ENCODE measurements around the gene ACTN3. TPM values are rescaled to one million over a fixed set of nuclear protein-coding genes. Genes with fewer than 3 reads are reported as not detected.
"Not testable (repeated sequence)": the region's sequence is repeated elsewhere in the genome, so short reads cannot be mapped to it uniquely, and the experiment has no call there.

The ACTN3 gene
- total and polyA plus RNA-seq, 11 donors, result 0.01 to 0.04 TPM; not detected in 9

DNA sequence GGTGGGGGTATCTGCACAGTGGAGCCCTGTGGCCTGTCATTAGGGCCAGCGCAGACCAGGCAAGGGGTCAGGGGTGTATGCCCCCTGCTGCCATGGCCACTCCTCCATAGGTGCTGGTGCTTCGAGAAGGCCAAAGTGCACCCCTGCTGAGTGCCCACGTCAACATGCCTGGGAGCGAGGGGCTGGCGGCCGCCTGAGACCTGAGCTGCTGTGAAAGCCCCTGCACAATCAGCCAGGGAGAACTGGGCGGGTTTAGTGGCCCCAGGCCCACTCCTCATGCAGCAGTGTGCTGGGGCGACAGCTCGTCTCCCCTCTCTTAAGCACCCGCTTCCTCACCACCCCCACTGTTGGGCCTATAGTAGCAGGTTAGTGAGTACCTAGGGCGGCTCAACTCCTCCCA, 14.9 kb upstream of the ACTN3 start:
- WGBS, 4 donors, result 91 to 97% (median 94%) methylated on average over 5 to 11 of the region's 11 CpGs
- DNase-seq, result no peak
- Histone ChIP-seq H3K27ac (no peak overlapping the region), H3K4me3 (no peak overlapping the region), H3K9me3 (no peaks in the 10 kb centered on the region), H3K36me3 (peaks cover 0 to 75% (median 31%) of the 10 kb centered on the region in 9 donors), H3K4me1 (no peaks in the 10 kb centered on the region), H3K27me3 (no peaks in the 10 kb centered on the region)
- TF ChIP-seq CTCF (IDR thresholded peaks at IDR 0.05) (no peak), POLR2A (IDR thresholded peaks at IDR 0.05) (no peak)
- peak in 1 of 4 donors; percentile 27 for ATAC-seq
- intact Hi-C loops (cut with DNase I), result no loop called here

DNA sequence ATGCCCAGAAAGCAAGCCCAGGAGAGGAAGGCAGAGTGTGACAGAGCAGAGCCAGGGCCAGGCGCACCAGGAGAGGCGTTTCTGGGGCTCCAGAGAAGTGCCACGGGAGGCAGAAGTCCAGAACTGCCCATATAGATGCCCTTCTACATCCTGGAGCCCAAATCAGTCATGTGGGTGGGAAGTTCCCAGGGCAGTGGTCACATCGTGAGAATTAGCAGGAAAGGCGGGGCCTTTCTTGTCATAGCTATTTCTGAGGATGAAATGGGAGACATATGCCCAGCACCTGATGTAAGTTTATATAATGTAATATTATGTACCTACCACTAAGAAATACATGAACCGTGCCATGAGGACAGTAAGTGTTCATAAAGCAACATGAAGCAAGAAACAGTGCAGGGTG, 13.9 kb upstream of the ACTN3 start:
- ATAC-seq, result no peak

GRCh38 chr11:66539170-66539869, 7.4 kb upstream of the ACTN3 start:
- Histone ChIP-seq H3K27ac (no peak overlapping the region), H3K36me3 (peaks cover 0 to 69% (median 46%) of the 10 kb centered on the region in 9 donors), H3K4me1 (peaks cover 0 to 21% (median 6%) of the 10 kb centered on the region in 12 donors), H3K9me3 (no peaks in the 10 kb centered on the region), H3K27me3 (no peaks in the 10 kb centered on the region), H3K4me3 (no peak overlapping the region)
- intact Hi-C loops (cut with DNase I), result no loop called here
- TF ChIP-seq CTCF (IDR thresholded peaks at IDR 0.05) (no peak), POLR2A (IDR thresholded peaks at IDR 0.05) (no peak)
- 85 to 91% (median 87%) methylated on average over 12 to 16 of the region's 16 CpGs for WGBS, 4 donors
- DNase-seq (no peak), ATAC-seq (peak in 2 of 4 donors; percentile 5 to 14)

More for the DNA sequence above, 13.9 kb upstream of the ACTN3 start:
- peaks cover 0 to 68% (median 29%) of the 10 kb centered on the region in 9 donors for H3K36me3 ChIP-seq
- no peak overlapping the region for H3K4me3 ChIP-seq
- no peak for DNase-seq
- H3K27ac ChIP-seq, result no peak overlapping the region
- 80 to 89% (median 82%) methylated on average over 6 of the region's 6 CpGs for WGBS, 4 donors
- H3K27me3 ChIP-seq, result no peaks in the 10 kb centered on the region
- no peak for TF ChIP-seq POLR2A (IDR thresholded peaks at IDR 0.05)
- TF ChIP-seq CTCF (IDR thresholded peaks at IDR 0.05), result no peak
- intact Hi-C loops (cut with DNase I), result no loop called here
- H3K9me3 ChIP-seq, result no peaks in the 10 kb centered on the region
- no peaks in the 10 kb centered on the region for H3K4me1 ChIP-seq

GRCh38 chr11:66539870-66540213, 6.9 kb upstream of the ACTN3 start:
- 91 to 97% (median 95%) methylated on average over 10 of the region's 10 CpGs for WGBS, 4 donors
- Histone ChIP-seq H3K9me3 (no peaks in the 10 kb centered on the region), H3K27me3 (no peaks in the 10 kb centered on the region), H3K36me3 (peaks cover 0 to 64% (median 42%) of the 10 kb centered on the region in 9 donors), H3K4me3 (no peak overlapping the region), H3K27ac (no peak overlapping the region), H3K4me1 (peaks cover 0 to 26% (median 7%) of the 10 kb centered on the region in 12 donors)
- intact Hi-C loops (cut with DNase I), result no loop called here
- ATAC-seq (no peak), DNase-seq (no peak)
- no peak for TF ChIP-seq POLR2A (IDR thresholded peaks at IDR 0.05)
- TF ChIP-seq CTCF (IDR thresholded peaks at IDR 0.05), result no peak

DNA sequence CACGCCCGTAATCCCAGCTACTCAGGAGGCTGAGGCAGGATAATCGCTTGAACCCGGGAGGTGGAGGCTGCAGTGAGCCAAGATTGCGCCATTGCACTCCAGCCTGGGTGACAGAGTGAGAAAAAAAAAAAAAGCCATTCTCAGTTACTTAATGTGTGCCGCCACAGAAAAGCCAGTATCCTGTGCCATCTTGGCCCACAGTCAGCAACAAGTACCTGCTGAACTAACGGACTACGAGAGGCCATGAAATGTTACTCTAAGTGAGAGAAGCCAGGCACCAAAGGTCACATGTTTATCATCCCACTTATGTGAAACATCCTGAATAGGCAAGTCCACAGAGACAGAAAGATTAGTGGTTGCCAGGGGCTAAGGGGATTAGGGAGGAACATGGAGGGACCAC, 6.1 kb upstream of the ACTN3 start:
- ATAC-seq; H3K27ac ChIP-seq; intact Hi-C loops (cut with DNase I); H3K4me3 ChIP-seq; H3K27me3 ChIP-seq; H3K9me3 ChIP-seq; DNase-seq: not testable (repeated sequence)
- Histone ChIP-seq H3K36me3 (peaks cover 0 to 56% (median 42%) of the 10 kb centered on the region in 9 donors), H3K4me1 (peaks cover 0 to 33% (median 14%) of the 10 kb centered on the region in 12 donors)
- WGBS, 4 donors, result 78 to 86% (median 83%) methylated on average over 8 of the region's 8 CpGs

Measured in heart left ventricle (tissue), 16 donors.